ENCODE measurements around the gene ABCC10.

Gene ABCC10

GRCh38 chr6:43499028-43499815, 71.9 kb downstream of the ABCC10 start:
- DNase-seq (ENCODE audit: low spot score) = no peak
- no peak for TF ChIP-seq CTCF (IDR thresholded peaks at IDR 0.05; ENCODE audit: borderline replicate concordance, control extremely low read depth, extremely low read depth, insufficient read depth, missing control alignments)
- in situ Hi-C loops (cut with MboI; ENCODE audit: low sequenced_read_pairs, unreplicated experiment) = loop anchor here (25.0 kb wide), 1 partner anchor 237 kb away; no protein-coding TSS in a partner anchor
